ACHN (cell line): ENCODE measurements around the gene ALG1.
"Not testable (repeated sequence)": the region's sequence is repeated elsewhere in the genome, so short reads cannot be mapped to it uniquely, and the experiment has no call there.

Source experiments
- DNase-seq: peaks from one replicate; pipeline ENCODE4 v3.0.0-alpha.2; 2015
- in situ Hi-C: cut with HindIII; loops from 2 replicates; pipeline ENCODE4 v1.10.0; 2017; ENCODE audit warnings: low sequenced_read_pairs, low pct_ligation_motif_present, low pct_unique_long_range_greater_than_20kb

ALG1 gene

DNA sequence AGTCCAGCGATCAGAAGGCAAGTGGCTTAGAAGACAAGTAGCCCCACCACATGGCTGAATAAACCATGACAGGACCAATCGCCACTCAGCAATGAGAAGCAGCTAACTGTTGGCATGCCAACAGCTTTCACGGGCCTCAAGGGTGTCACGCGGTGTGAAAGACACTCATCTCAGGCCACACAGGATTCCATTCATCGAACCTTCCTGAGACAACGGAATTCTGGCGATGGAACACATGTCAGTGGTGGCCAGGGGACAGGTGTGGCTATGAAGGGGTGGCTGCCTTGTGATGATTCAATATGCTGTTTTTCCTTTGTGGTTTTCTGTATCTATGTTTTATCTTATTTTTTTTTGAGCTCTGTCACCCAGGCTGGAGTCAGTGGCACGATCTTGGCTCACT lies 18.9 kb downstream of the ALG1 start:
- DNase-seq, result not testable (repeated sequence)

GRCh38 chr16:5093081-5093480 lies 21.4 kb downstream of the ALG1 start:
- DNase-seq, in situ Hi-C loops: not testable (repeated sequence)

More for the DNA sequence above, 18.9 kb downstream of the ALG1 start:
- in situ Hi-C loops, result not testable (repeated sequence)

- DNase-seq, in situ Hi-C loops: not testable (repeated sequence)
Observed at GRCh38 chr16:5093746-5094145, 22.1 kb downstream of the ALG1 start.

GRCh38 chr16:5095145-5095830 lies 23.6 kb downstream of the ALG1 start:
- in situ Hi-C loops, DNase-seq: not testable (repeated sequence)

DNA sequence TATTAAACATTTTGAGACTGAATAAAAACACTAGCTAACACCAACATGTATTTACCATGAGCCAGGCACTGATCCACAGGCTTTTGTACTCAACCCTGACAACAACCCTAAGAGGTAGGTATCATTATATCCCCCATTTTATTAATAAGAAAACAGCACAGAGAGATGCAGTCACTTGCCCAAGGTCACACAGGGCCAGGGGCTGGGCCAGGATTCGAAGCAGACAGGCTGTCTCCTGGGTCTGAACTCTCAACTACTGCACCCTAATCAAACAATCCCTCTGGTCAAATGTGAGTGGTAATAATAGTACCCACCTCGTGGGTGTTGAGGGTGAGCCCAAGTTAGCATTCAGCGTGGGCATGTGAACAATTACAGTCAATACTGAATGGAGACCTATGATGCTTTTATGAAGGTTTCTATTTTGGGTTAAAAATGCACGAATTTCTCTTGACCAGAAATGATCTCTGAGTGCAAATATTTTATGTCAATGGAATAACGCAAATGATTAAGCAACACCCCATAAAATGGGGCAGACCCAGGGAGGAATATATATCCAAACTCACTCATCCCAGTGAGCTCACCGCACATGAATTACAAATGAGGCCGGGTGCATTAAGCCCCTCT lies 24.9 kb downstream of the ALG1 start:
- in situ Hi-C loops, DNase-seq: not testable (repeated sequence)

GRCh38 chr16:5097061-5097469 lies 25.4 kb downstream of the ALG1 start:
- DNase-seq, result peak; percentile 28

GRCh38 chr16:5097470-5098220 lies 26.0 kb downstream of the ALG1 start, which contains the start of gene EEF2KMT:
Gene EEF2KMT, minus strand, starts transcription at chr16:5097795. Its CDS starts 56 bp downstream, at chr16:5097739.
- in situ Hi-C loops, result not testable (repeated sequence)
- peak; percentile 100 for DNase-seq

More at GRCh38 chr16:5097061-5097469, 25.4 kb downstream of the ALG1 start:
- in situ Hi-C loops, result not testable (repeated sequence)

DNA sequence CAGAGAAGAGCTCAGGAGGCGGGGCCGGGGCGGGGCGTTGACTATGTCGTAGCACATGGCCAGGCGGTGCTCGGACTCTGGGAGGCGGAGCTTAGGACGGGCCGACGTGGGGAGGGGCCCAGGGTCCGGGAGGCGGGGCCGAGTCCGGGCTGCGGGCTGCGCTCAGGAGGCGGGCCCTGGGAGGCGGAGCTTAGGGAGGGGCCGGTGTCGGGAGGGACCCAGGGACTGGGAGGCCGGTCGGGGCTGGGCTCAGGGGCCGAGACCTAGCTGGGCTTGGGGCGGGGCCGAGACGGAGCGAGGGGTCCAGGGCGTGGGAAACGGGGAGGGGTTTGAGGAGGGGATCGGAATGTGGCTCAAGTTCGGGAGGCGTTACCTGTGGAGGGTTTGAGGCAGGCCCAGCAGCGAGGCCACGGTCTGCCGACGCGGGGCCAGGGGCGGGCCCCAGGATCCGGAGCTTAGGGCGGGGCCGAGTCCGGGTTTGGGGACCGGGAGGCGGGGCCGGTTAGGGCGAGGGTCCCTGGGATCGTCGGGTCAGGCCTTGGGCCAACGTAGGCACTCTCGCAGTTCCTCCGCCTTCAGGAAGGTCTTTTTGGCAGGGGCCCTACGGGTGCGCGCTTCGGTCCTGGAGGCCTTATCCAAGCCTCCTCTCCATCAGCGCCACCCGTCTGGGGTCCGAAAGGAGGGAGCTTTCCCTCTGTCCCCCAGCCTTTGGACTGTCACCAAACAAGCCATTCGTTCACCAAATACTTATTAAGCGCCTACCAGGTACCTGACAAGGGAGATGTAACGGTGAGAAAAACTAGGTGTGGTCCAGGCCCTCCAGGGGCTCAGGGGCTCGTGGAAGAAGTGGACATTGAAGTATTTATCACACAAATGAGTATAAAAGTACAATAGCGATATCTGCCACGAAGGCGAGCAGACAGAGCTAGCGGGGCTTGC lies 26.8 kb downstream of the ALG1 start:
- DNase-seq, result peak; percentile 72
- in situ Hi-C loops, result not testable (repeated sequence)

GRCh38 chr16:5099174-5099573 lies 27.5 kb downstream of the ALG1 start:
- DNase-seq, in situ Hi-C loops: not testable (repeated sequence)

- DNase-seq, in situ Hi-C loops: not testable (repeated sequence)
Observed at GRCh38 chr16:5103296-5104032, 31.8 kb downstream of the ALG1 start.

- DNase-seq, in situ Hi-C loops: not testable (repeated sequence)
Observed at GRCh38 chr16:5105039-5105438, 33.4 kb downstream of the ALG1 start.

GRCh38 chr16:5108505-5109158 lies 37.0 kb downstream of the ALG1 start:
- no peak for DNase-seq
- in situ Hi-C loops, result no loop called here

DNA sequence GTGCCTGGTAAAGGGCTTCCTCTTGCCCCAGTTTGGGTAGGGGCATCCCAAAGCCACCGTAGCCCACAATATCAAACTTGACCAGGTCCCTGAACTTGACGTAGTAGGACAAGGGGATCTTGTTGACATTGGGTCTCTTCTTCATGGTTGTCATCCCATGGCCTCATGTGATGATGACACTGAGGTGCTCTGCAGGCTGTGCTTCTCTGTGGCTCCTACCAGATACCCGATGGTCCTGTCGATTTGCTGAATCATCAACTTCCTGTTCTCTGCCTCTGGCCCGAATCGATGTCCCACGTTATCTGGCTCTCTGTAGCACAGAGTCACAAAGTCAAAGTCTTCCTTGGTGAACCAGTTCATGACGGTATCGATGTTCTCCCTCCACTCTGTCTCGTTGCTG lies 39.3 kb downstream of the ALG1 start:
- in situ Hi-C loops, DNase-seq: not testable (repeated sequence)

DNA sequence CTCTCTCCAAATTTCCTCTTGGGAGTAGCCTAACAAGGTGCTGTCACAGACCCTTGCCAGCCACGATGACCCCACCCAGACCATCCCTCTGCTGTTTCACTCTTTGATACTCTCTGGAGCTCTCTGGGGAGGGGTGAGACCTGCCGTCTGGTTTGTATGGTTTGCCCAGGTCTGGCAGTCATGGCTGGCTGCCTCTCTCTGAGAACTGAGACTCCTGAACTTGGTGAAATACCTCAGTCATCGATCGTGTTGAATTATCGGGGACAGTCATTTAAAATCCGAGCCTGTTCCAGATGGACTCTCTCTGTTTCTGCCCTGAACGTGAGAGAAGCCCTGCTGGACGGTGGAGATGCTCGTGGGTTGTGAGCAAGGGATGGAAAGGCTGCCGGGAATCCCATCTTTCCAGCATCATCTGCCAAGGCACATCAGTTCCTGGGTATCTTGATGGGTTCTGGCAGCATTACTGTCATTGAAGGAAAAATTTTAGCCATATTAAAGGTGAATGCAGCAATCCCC lies 45.2 kb downstream of the ALG1 start:
- DNase-seq, in situ Hi-C loops: not testable (repeated sequence)

- in situ Hi-C loops, DNase-seq: not testable (repeated sequence)
Observed at GRCh38 chr16:5117300-5118087, 45.9 kb downstream of the ALG1 start.

- DNase-seq, in situ Hi-C loops: not testable (repeated sequence)
Observed at GRCh38 chr16:5131467-5132004, 59.9 kb downstream of the ALG1 start.
